Epithelial cell of proximal tubule (primary cell): ENCODE measurements around the gene FNBP1L. TPM values are rescaled to one million over a fixed set of nuclear protein-coding genes. Genes with fewer than 3 reads are reported as not detected.

Source experiments
- DNase-seq: peaks from one replicate; pipeline ENCODE4 v3.0.0-alpha.2; 2011; ENCODE audit warnings: low read depth
- H3K4me3 ChIP-seq: 2 replicates; pipeline ENCODE4 v1.5.1; 2011; ENCODE audit warnings: low read depth, mild to moderate bottlenecking, low read length
- CTCF ChIP-seq: conservative IDR thresholded peaks from 2 replicates; pipeline ENCODE4 v1.5.1; 2012; ENCODE audit warnings: low read depth, mild to moderate bottlenecking, low read length
- total RNA-seq: library from RNA; depleted of rRNA; stranded (reverse); fragments of >200 nt; gene quantifications from 2 replicates; pipeline ENCODE4 v1.2.3, GENCODE V29; 2015

Gene FNBP1L
- total RNA-seq, 1 donor from 2014 or later = 37.6 TPM

GRCh38 chr1:93603601-93604000, 155.7 kb downstream of the FNBP1L start:
- no peak for DNase-seq
- no peak overlapping the region for H3K4me3 ChIP-seq
- TF ChIP-seq CTCF = no peak

Other genes with a start within 250 kb of the FNBP1L start
- 34.9 and 45.7 TPM in 2 replicates for gene DR1, start 102.2 kb upstream of the FNBP1L start, total RNA-seq
- 64.2 and 74.8 TPM in 2 replicates for gene BCAR3, start 233.7 kb downstream of the FNBP1L start, total RNA-seq